IPS DF 6.9 (cell line): ENCODE measurements around the gene AVP.

ENCODE experiments used
- DNase-seq: peaks from one replicate; pipeline ENCODE4 v3.0.0-alpha.2; 2013; ENCODE audit warnings: low read depth, low spot score
- H3K27ac ChIP-seq: one replicate; pipeline ENCODE4 v1.5.1; 2013; ENCODE audit warnings: low read length, control low read depth
- H3K27me3 ChIP-seq: 2 replicates; pipeline ENCODE4 v1.6.1; 2013; ENCODE audit warnings: mild to moderate bottlenecking, low read length; ENCODE audit not compliant: control insufficient read depth, insufficient read depth
- H3K36me3 ChIP-seq: 2 replicates; pipeline ENCODE4 v1.6.1; 2013; ENCODE audit warnings: low read length; ENCODE audit not compliant: control insufficient read depth, insufficient read depth
- H3K4me1 ChIP-seq: 2 replicates; pipeline ENCODE4 v1.6.1; 2013; ENCODE audit warnings: low read length; ENCODE audit not compliant: control insufficient read depth, insufficient read depth
- H3K4me3 ChIP-seq: 2 replicates; pipeline ENCODE4 v1.5.1; 2013; ENCODE audit warnings: mild to moderate bottlenecking, low read length
- H3K9me3 ChIP-seq: 2 replicates; pipeline ENCODE4 v1.6.1; 2013; ENCODE audit warnings: low read length, inconsistent platforms; ENCODE audit not compliant: control insufficient read depth, insufficient read depth
- WGBS: extraction: QIAGEN DNeasy Blood & Tissue Kit; methylation state at CpG from one replicate; pipeline ENCODE4 v1.1.7; 2013; ENCODE audit warnings: mixed read lengths, missing lambda C conversion rate; ENCODE audit not compliant: insufficient read length, insufficient coverage; 5-methylcytosine and 5-hydroxymethylcytosine counted together

The AVP gene

DNA sequence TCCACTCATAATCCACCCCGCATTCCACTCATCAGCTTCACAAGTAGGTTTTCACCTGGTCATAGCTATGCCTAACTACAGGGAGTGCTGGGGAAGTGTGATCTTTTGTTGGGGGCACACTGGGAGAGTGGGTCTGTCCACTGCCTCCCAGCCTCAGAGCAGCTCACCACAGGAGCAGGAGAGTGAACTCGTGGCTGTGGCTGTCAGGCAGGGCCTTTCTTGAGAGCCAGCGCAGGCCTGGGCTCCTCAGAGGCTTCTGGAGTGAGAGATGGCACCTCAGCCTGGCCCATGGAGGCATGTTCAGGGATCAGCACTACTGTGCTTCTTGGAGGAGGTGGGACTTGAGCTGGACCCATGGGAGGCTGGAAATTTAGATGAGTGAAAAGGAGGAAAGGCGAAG is 45.1 kb downstream of the AVP start:
- WGBS, result no CpG with 5 or more reads among the region's 4 CpGs
- peaks cover 10% of the 10 kb centered on the region for H3K36me3 ChIP-seq

DNA sequence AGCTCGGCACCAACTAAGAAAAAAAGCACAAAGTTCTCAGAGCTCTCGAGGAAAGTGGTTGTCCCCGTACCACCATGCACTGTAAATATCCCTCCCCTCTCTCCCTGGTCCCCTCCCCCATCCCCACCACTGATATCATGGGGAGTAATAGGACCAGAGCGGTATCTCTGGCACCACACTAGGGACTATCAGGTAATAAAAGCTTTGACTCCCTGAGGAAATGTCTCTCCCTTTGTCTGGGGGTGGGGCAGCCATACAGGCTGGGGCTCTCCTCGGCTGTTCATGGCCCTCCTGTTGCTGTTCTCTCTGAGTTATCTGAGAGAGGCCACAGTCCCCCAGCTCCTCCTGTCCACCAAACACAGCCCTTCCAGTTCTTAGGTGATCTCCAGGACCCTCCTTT is 46.1 kb downstream of the AVP start:
- Histone ChIP-seq H3K4me3 (no peak overlapping the region), H3K4me1 (peaks cover 6% of the 10 kb centered on the region; the same call in 1 of the 2 replicates), H3K36me3 (peaks cover 10% of the 10 kb centered on the region), H3K27me3 (no peaks in the 10 kb centered on the region), H3K27ac (no peak overlapping the region), H3K9me3 (no peaks in the 10 kb centered on the region)
- no CpG with 5 or more reads among the region's 5 CpGs for WGBS
- no peak for DNase-seq

More for the DNA sequence above, 45.1 kb downstream of the AVP start:
- Histone ChIP-seq H3K27ac (no peak overlapping the region), H3K9me3 (no peaks in the 10 kb centered on the region), H3K27me3 (no peaks in the 10 kb centered on the region), H3K4me3 (no peak overlapping the region), H3K4me1 (peaks cover 6% of the 10 kb centered on the region; the same call in 1 of the 2 replicates)
- no peak for DNase-seq

DNA sequence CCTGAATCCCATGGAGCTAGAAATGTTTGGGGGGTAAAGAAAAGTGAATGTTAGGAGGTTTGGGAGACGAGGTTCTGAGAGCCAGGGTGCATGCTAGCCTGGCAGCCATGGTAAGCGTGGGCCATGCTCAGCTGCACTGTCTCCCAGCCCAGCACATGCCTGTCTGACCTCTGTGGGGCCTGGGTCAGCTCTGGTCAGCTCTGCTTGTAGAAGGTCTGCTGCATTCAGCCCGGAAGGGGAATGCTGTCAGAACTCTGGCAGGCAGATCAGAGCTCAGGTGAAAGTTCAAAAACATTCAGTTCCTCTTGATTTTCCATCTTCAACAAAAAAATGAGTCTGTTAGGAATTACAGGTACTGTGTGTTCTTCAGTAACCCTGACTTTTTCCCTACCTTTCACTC is 46.9 kb downstream of the AVP start:
- no peaks in the 10 kb centered on the region for H3K27me3 ChIP-seq
- no CpG with 5 or more reads among the region's 3 CpGs for WGBS
- no peaks in the 10 kb centered on the region for H3K9me3 ChIP-seq
- H3K4me1 ChIP-seq, result peaks cover 6% of the 10 kb centered on the region; the same call in 1 of the 2 replicates
- H3K27ac ChIP-seq, result no peak overlapping the region
- no peak for DNase-seq
- peaks cover 10% of the 10 kb centered on the region for H3K36me3 ChIP-seq
- no peak overlapping the region for H3K4me3 ChIP-seq

GRCh38 chr20:3032624-3033023 is 51.9 kb downstream of the AVP start:
- no peaks in the 10 kb centered on the region for H3K4me1 ChIP-seq
- no peak overlapping the region for H3K4me3 ChIP-seq
- no peak overlapping the region for H3K27ac ChIP-seq
- no peak for DNase-seq
- peaks cover 11% of the 10 kb centered on the region for H3K36me3 ChIP-seq
- H3K27me3 ChIP-seq, result no peaks in the 10 kb centered on the region
- H3K9me3 ChIP-seq, result no peaks in the 10 kb centered on the region
- WGBS, result no CpG with 5 or more reads among the region's 8 CpGs
